RKO (cell line): Measurements from ENCODE around the gene ANKS1B.
A peak's percentile ranks its signal among the peaks of the same experiment; 100 is the strongest.
"Not testable (repeated sequence)": the region's sequence is repeated elsewhere in the genome, so short reads cannot be mapped to it uniquely, and the experiment has no call there.

Experiments
- DNase-seq: peaks from one replicate; pipeline ENCODE4 v3.0.0-alpha.2; 2016; ENCODE audit warnings: low spot score

The ANKS1B gene

GRCh38 chr12:99055299-99055698, 929.4 kb downstream of the ANKS1B start:
- no peak for DNase-seq

GRCh38 chr12:99054601-99055128, 930.1 kb downstream of the ANKS1B start:
- DNase-seq: peak; percentile 9

GRCh38 chr12:99053616-99054362, 930.9 kb downstream of the ANKS1B start:
- no peak for DNase-seq

- no peak for DNase-seq
Measured at GRCh38 chr12:99049774-99050173, 935.0 kb downstream of the ANKS1B start.

GRCh38 chr12:99045158-99045557, 939.6 kb downstream of the ANKS1B start:
- no peak for DNase-seq

GRCh38 chr12:99043319-99043914, 941.3 kb downstream of the ANKS1B start:
- DNase-seq: peak; percentile 75

- DNase-seq: no peak
Measured at GRCh38 chr12:99042226-99042625, 942.5 kb downstream of the ANKS1B start.

GRCh38 chr12:99039367-99040120, 945.2 kb downstream of the ANKS1B start:
- no peak for DNase-seq

- no peak for DNase-seq
Measured at GRCh38 chr12:99036566-99036965, 948.2 kb downstream of the ANKS1B start.

- no peak for DNase-seq
Measured at GRCh38 chr12:99035803-99036202, 948.9 kb downstream of the ANKS1B start.

GRCh38 chr12:99034201-99034600, 950.5 kb downstream of the ANKS1B start:
- not testable (repeated sequence) for DNase-seq

GRCh38 chr12:99029511-99030271, 955.0 kb downstream of the ANKS1B start:
- DNase-seq: no peak

GRCh38 chr12:99027461-99027860, 957.3 kb downstream of the ANKS1B start:
- no peak for DNase-seq

- DNase-seq: no peak
Measured at GRCh38 chr12:99027055-99027393, 957.7 kb downstream of the ANKS1B start.

GRCh38 chr12:99026332-99027054, 958.2 kb downstream of the ANKS1B start:
- no peak for DNase-seq

- no peak for DNase-seq
Measured at GRCh38 chr12:99024870-99025269, 959.9 kb downstream of the ANKS1B start.

GRCh38 chr12:99024191-99024590, 960.5 kb downstream of the ANKS1B start:
- DNase-seq: no peak

- no peak for DNase-seq
Measured at GRCh38 chr12:99020871-99021270, 963.9 kb downstream of the ANKS1B start.

GRCh38 chr12:99019798-99020197, 964.9 kb downstream of the ANKS1B start:
- no peak for DNase-seq

GRCh38 chr12:99017971-99018370, 966.8 kb downstream of the ANKS1B start:
- DNase-seq: no peak

GRCh38 chr12:99009654-99010296, 975.0 kb downstream of the ANKS1B start:
- no peak for DNase-seq
